NB4 (cell line): Measurements from ENCODE around the gene GPX4.

ENCODE experiments used
- CTCF ChIP-seq: IDR thresholded peaks from one replicate; pipeline ENCODE4 v1.5.1; 2012; ENCODE audit warnings: low read depth, low read length
- MYC ChIP-seq: IDR thresholded peaks from 2 replicates; pipeline ENCODE4 v1.6.1; 2011; ENCODE audit warnings: low read depth, low read length

GRCh38 chr19:1082928-1083816 lies 20.6 kb upstream of the GPX4 start:
- TF ChIP-seq CTCF (no peak), MYC (no peak)
